Esophagus squamous epithelium (tissue), 4 donors: ENCODE data around the gene CTCFL.

Source experiments
- CTCF ChIP-seq, 6 experiments: fragments of 450-650 bp in 4 of 6; fragments of 200-600 bp in 2 of 6; sonication (generic) in 2 of 6; IDR thresholded peaks; one replicate each; pipeline ENCODE4 v1.5.1; 2016 to 2019; ENCODE audit warnings: antibody characterized with exemption in 6 of 6, mild to moderate bottlenecking in 4 of 6, moderate library complexity in 4 of 6
- POLR2A ChIP-seq, 4 donors: fragments of 450-650 bp; IDR thresholded peaks; one replicate each; pipeline ENCODE4 v1.6.1; 2017; ENCODE audit warnings: antibody characterized with exemption in 4 of 4, mild to moderate bottlenecking in 4 of 4, moderate library complexity in 3 of 4

DNA sequence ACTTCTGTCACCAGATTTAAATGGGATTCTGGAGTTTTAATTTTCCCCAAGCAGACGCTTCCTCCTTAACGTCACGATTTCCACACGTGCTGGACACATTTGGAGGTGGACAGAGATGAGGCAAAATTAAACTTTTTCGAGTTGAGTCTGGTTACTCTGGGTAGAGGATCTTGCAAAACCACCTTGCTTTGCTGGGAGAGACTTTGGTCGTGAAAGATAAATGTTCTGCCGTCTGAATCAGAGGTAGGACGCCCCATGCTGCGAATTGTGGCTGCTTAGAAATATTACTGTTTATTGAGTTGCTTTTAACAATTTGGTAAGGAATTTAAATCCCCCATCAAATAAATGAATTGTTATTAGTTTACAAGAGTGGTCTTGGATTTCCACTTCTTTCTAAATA, 46.8 kb downstream of the CTCFL start:
- TF ChIP-seq CTCF (IDR thresholded peaks at IDR 0.05), result no peak
- TF ChIP-seq POLR2A (IDR thresholded peaks at IDR 0.05), result no peak
